ENCODE measurements around the gene CR1. TPM values are rescaled to one million over a fixed set of nuclear protein-coding genes. Genes with fewer than 3 reads are reported as not detected.

Gene CR1
- total and polyA plus RNA-seq, 9 of the 15 experiments (the other 6 are each of a cell fraction or from before 2014, with no cell fraction given): 0.07 to 0.47 (median 0.18) TPM

DNA sequence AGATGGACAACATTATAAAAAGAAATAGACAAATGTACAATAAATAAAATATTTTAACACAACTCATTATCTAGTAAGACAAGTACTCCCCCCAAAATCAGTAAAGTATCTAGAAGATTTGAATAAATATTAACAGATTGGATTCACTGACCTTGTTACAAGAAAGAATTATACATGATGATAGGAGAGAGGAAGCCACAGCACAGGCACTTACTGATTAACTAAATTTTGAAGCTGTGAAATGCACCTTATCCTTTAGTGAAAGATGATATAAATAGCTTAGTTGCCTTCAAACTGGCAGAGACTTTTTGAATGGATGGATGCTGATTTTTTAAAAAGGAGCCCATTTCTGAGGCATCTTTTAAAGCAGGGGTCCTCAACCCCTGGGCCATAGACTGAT is 8.5 kb downstream of the CR1 start:
- peaks cover 0 to 18% of the 10 kb centered on the region in 2 experiments; a peak in 3 of 5 replicates for H3K4me1 ChIP-seq (replicated peaks in 1 of 2; ENCODE audit: control insufficient read depth in 2 of 2, insufficient read depth in 2 of 2, low read length in 2 of 2)
- ChIA-PET CTCF (ENCODE audit: low intra/inter-chr PET ratio) (no interaction called here), POLR2A (interaction anchor here (0.6 to 1.5 kb wide), 2 partner anchors 15 to 532 kb away, joined by 3 to 4 read pairs; no protein-coding TSS in a partner anchor)
- H3K9me3 ChIP-seq (replicated peaks; ENCODE audit: control insufficient read depth, insufficient read depth, low read depth, low read length): no peaks in the 10 kb centered on the region
- TF ChIP-seq, protein P1, sequence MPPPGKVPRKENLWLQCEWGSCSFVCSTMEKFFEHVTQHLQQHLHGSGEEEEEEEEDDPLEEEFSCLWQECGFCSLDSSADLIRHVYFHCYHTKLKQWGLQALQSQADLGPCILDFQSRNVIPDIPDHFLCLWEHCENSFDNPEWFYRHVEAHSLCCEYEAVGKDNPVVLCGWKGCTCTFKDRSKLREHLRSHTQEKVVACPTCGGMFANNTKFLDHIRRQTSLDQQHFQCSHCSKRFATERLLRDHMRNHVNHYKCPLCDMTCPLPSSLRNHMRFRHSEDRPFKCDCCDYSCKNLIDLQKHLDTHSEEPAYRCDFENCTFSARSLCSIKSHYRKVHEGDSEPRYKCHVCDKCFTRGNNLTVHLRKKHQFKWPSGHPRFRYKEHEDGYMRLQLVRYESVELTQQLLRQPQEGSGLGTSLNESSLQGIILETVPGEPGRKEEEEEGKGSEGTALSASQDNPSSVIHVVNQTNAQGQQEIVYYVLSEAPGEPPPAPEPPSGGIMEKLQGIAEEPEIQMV (tag; conservative IDR thresholded peaks at IDR 0.05; ENCODE audit: low read depth): no peak
- TF ChIP-seq SAP30 (IDR thresholded peaks at IDR 0.05; ENCODE audit: borderline replicate concordance, insufficient read depth, low read depth, low read length, poor library complexity, severe bottlenecking): no peak
- TF ChIP-seq CBFA2T2 (conservative IDR thresholded peaks at IDR 0.05): no peak
- TF ChIP-seq, protein P2, sequence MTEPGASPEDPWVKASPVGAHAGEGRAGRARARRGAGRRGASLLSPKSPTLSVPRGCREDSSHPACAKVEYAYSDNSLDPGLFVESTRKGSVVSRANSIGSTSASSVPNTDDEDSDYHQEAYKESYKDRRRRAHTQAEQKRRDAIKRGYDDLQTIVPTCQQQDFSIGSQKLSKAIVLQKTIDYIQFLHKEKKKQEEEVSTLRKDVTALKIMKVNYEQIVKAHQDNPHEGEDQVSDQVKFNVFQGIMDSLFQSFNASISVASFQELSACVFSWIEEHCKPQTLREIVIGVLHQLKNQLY (CRISPR knock-in tag; conservative IDR thresholded peaks at IDR 0.05): no peak
- TF ChIP-seq FOSL1 (tag; conservative IDR thresholded peaks at IDR 0.05): no peak
- no peak for TF ChIP-seq TGIF2 (CRISPR knock-in tag; IDR thresholded peaks at IDR 0.05)
- TF ChIP-seq JUNB (CRISPR knock-in tag; conservative IDR thresholded peaks at IDR 0.05): no peak
- TF ChIP-seq PHB2 (IDR thresholded peaks at IDR 0.05; ENCODE audit: low read depth): no peak
- no peak for TF ChIP-seq ZNF143 (CRISPR knock-in tag; IDR thresholded peaks at IDR 0.05)
- no peak for TF ChIP-seq TEAD2 (tag; IDR thresholded peaks at IDR 0.05)
- TF ChIP-seq NFYB (IDR thresholded peaks at IDR 0.05; ENCODE audit: extremely low read depth, insufficient read length): no peak
- TF ChIP-seq, protein P3, sequence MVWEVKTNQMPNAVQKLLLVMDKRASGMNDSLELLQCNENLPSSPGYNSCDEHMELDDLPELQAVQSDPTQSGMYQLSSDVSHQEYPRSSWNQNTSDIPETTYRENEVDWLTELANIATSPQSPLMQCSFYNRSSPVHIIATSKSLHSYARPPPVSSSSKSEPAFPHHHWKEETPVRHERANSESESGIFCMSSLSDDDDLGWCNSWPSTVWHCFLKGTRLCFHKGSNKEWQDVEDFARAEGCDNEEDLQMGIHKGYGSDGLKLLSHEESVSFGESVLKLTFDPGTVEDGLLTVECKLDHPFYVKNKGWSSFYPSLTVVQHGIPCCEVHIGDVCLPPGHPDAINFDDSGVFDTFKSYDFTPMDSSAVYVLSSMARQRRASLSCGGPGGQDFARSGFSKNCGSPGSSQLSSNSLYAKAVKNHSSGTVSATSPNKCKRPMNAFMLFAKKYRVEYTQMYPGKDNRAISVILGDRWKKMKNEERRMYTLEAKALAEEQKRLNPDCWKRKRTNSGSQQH (CRISPR knock-in tag; IDR thresholded peaks at IDR 0.05): no peak
- TF ChIP-seq, protein P4, sequence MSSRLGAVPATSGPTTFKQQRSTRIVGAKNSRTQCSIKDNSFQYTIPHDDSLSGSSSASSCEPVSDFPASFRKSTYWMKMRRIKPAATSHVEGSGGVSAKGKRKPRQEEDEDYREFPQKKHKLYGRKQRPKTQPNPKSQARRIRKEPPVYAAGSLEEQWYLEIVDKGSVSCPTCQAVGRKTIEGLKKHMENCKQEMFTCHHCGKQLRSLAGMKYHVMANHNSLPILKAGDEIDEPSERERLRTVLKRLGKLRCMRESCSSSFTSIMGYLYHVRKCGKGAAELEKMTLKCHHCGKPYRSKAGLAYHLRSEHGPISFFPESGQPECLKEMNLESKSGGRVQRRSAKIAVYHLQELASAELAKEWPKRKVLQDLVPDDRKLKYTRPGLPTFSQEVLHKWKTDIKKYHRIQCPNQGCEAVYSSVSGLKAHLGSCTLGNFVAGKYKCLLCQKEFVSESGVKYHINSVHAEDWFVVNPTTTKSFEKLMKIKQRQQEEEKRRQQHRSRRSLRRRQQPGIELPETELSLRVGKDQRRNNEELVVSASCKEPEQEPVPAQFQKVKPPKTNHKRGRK (tag; IDR thresholded peaks at IDR 0.05): no peak
- TF ChIP-seq KDM2B (CRISPR knock-in tag; IDR thresholded peaks at IDR 0.05): no peak
- H3K9ac ChIP-seq (ENCODE audit: insufficient read depth in 1 of 2, low read depth in 2 of 2, low read length in 2 of 2): no peak overlapping the region
- no peak overlapping the region for H3K4me3 ChIP-seq
- no peak overlapping the region for H3K27ac ChIP-seq (ENCODE audit: extremely low read depth, low read depth, low read length)
- H3K4me2 ChIP-seq (ENCODE audit: insufficient read depth, low read length): no peak overlapping the region
- H4K20me1 ChIP-seq (replicated peaks; ENCODE audit: control insufficient read depth, insufficient read depth, low read length): no peaks in the 10 kb centered on the region
- BruUV-seq (replicated peaks): no TSS peak
- H3K36me3 ChIP-seq (ENCODE audit: control insufficient read depth, insufficient read depth, low read length): no peaks in the 10 kb centered on the region; the same call in 2 of the 3 replicates
- FAIRE-seq (no peak), ATAC-seq (no peak), DNase-seq (ENCODE audit: extremely low read depth in 1 of 4, low spot score in 3 of 4) (no peak)
- intact Hi-C loops (cut with micrococcal nuclease): loop anchor here (5.0 kb wide), 1 partner anchor 182 kb away; the partner anchor contains the start of gene CD55
- in situ Hi-C loops (cut with MboI): loop anchor here (25.0 kb wide), 1 partner anchor 892 kb away; the partner anchor contains the start of gene EIF2D
- H3K27me3 ChIP-seq (ENCODE audit: control insufficient read depth in 2 of 2, insufficient read depth in 2 of 2, low read length in 2 of 2): no peaks in the 10 kb centered on the region
- H2AFZ ChIP-seq (ENCODE audit: low read depth, low read length): no peak overlapping the region
- H3K9me1 ChIP-seq (ENCODE audit: control insufficient read depth, insufficient read depth, low read length): no peaks in the 10 kb centered on the region
- H3K79me2 ChIP-seq (ENCODE audit: control insufficient read depth, insufficient read depth, low read length): no peaks in the 10 kb centered on the region
